ENCODE data around the gene DR1.

GRCh38 chr1:93304716-93305138 lies 41.0 kb upstream of the DR1 start:
- no peak for TF ChIP-seq POLR2AphosphoS5 (IDR thresholded peaks at IDR 0.05)
- peak; percentile 48 to 91 (median 87) for TF ChIP-seq CTCF (IDR thresholded peaks at IDR 0.05 in 8 of 11, conservative IDR thresholded peaks at IDR 0.05 in 3 of 11)
